ENCODE results near the gene DKK1. TPM values are rescaled to one million over a fixed set of nuclear protein-coding genes. Genes with fewer than 3 reads are reported as not detected.
"Not testable (repeated sequence)": the region's sequence is repeated elsewhere in the genome, so short reads cannot be mapped to it uniquely, and the experiment has no call there.

DKK1 gene
- total and polyA plus RNA-seq, 2 donors: 4.6 to 75.6 TPM

GRCh38 chr10:52365547-52366432 is 51.7 kb downstream of the DKK1 start:
- H3K27ac ChIP-seq (ENCODE audit: low read depth); DNase-seq (ENCODE audit: extremely low spot score); H3K36me3 ChIP-seq (ENCODE audit: insufficient read depth); H3K4me3 ChIP-seq (ENCODE audit: low read depth, low read length); H3K4me1 ChIP-seq (ENCODE audit: insufficient read depth): not testable (repeated sequence)
- 89% methylated on average over 21 of the region's 21 CpGs for WGBS

All from urinary bladder (tissue), 4 donors.